ENCODE data around the gene NOS3.

GRCh38 chr7:151034312-151035025, 43.7 kb downstream of the NOS3 start:
- TF ChIP-seq CTCF (IDR thresholded peaks at IDR 0.05; ENCODE audit: borderline replicate concordance, extremely low read depth, low read length, poor library complexity, severe bottlenecking) (no peak), EZH2 (IDR thresholded peaks at IDR 0.05; ENCODE audit: borderline replicate concordance, low read depth, low read length, severe bottlenecking) (no peak)

Measured in DND-41 (cell line).